Dermis microvascular lymphatic vessel endothelial cell (primary cell): ENCODE data around the gene NUMBL. TPM values are rescaled to one million over a fixed set of nuclear protein-coding genes. Genes with fewer than 3 reads are reported as not detected.
"Not testable (repeated sequence)": the region's sequence is repeated elsewhere in the genome, so short reads cannot be mapped to it uniquely, and the experiment has no call there.

Source experiments
- DNase-seq, 2 donors: peaks; one replicate each; pipeline versions ENCODE4 v3.0.0 to v3.0.0-alpha.2; 2010; ENCODE audit warnings: low read depth in 2 of 2
- total RNA-seq: library from RNA; depleted of rRNA; stranded (reverse); fragments of >200 nt; gene quantifications from 2 replicates; pipeline ENCODE4 v1.2.1, GENCODE V29; 2014

NUMBL gene
- total RNA-seq, 1 donor from 2014 or later = 6.8 TPM

DNA sequence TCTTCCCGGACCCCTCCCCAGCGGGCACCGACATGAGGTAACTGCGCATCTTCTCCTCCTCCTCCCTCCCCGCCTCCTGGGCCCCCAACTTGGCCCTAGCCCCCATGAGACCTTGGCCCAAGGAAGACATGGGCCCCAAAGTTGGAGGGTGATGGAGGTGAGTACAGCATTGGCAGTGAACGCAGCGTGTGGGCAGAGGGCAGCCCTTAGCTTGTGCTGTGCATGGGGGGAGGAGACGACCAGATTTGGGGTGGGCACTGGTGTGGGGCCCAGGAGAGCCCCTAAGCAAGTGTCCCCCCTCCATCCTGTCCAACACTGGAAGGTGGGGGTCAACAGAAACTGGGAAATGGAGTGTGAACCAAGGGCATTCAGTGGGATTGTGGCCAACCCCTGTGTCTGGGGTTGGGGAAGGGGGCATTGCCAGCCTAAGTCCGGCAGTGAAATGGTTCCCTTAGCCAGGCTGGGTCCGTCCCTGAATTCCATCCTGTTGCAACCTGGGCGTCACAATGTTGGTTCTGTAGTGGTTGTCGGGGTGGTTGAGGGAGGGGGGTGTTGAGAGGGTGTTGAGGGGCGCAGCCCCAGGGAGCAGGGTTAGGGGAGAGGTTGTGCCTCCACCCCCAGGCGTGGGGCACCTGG lies 23.5 kb downstream of the NUMBL start:
- no peak for DNase-seq

DNA sequence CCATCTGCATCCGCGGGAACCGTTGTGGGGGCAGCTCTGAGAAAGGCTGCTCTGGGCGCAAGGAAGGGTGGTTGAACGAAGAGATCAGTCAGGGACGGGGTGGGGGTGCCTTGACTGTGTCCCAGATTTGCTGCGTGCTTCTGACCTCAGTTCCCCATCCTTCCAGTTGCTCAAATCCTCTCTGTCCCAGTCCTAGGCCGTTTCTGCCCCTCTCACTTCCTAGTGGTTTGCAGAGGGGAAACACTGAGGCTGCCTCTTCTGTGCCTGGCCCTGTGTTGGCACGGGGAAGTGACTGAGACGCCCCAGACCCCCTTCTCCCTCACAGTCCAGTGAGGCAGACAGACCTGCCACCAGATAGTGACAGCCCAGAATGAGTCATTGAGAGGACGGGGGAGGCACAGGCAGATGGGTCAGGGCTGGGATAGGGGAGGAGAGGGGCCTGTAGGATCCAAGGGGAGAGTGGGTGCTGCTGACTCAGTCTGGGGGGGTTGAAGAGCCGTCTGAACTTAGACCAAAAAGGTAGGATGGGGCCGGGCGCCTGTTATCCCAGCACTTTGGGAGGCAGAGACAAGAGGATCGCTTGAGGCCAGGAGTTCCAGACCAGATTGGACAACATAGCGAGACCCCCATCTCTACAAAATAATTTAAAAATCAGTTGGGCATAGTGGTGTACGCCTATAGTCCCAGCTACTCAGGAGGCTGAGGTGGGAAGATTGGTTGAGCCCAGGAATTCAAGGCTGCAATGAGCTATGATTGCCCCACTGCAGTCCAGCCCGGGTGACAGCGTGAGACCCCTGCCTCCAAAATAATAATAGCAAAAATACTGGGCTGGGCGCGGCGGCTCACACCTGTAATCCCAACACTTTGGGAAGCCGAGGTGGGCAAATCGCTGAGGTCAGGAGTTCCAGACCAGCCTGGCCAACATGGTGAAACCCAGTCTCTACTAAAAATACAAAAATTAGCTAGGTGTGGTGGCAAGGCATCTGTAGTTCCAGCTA lies 26.5 kb downstream of the NUMBL start:
- DNase-seq = peak in 1 of 2 donors; percentile 23

DNA sequence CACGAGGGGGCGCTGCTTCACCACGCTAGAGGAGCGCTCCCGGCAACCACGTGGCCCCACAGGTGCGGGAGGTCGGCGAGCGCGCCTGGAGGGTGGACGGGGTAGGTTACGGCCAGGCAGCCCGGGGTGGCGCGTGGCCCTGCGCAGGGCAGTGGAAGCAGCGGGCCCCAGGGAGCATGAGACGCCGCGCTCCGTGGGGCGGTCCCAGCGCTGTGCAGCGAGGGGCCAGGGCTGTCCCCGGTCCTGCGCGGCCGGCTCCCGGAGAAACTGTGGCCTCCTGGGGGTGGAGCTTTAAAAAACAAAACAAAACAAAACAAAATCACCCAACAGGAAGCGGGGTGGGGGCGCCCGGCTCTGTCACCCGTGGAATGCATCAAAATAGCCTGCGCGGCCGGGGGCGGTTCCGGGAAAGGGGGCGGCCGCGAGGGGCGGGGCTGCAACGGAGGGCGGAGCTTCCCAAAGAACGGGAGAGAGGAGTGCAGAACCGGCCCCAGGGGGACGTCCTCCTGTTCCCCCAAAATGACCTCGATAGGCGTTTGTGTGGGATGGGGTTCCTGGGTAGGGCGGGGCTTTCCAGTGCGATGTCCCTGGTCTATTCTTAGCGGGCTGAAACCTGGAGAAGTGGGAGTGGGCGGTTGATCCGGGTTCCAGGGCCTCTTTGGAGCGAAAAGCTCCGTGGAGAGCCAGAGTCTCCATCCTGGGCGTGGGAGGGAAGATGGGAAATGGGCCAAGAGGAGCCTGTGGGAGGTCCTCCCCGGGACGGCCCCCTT lies 27.3 kb downstream of the NUMBL start:
- peak; percentile 51 to 83 for DNase-seq

DNA sequence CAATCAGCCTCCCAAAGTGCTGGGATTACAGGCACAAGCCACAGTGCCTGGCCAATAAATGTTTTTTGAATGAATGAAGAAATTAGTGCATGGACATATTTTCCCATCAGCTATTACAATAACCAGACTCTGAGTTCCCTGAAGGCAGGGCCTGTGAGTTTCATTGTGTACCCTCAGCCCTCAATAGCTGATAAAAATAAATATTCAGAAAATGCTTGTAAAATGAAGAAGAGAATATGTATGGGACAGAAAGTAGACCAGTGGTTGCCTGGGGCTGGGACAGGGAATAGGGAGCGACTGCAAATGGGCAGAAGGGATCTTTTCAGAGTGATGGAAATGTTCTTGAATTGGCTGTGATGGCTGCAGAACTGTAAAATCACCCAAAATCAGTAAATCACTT lies 28.8 kb downstream of the NUMBL start:
- no peak for DNase-seq

DNA sequence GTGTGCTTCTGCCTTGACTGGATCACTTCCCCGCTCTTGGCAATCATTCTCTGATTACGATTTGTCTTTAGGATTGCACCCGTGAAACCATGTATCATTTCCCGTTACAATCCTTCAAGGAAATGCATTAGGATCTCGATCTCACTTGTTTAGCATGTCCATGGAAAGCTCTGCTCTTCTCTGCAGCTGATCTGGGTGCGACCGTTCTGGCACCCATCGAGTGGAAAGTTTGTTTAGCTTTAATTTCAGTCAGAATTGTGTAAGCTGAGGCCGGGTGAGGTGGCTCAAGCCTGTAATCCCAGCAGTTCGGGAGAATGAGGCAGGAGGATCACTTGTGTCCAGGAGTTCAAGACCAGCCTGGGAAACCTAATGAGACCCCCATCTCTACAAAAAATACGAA lies 30.9 kb downstream of the NUMBL start:
- no peak for DNase-seq

DNA sequence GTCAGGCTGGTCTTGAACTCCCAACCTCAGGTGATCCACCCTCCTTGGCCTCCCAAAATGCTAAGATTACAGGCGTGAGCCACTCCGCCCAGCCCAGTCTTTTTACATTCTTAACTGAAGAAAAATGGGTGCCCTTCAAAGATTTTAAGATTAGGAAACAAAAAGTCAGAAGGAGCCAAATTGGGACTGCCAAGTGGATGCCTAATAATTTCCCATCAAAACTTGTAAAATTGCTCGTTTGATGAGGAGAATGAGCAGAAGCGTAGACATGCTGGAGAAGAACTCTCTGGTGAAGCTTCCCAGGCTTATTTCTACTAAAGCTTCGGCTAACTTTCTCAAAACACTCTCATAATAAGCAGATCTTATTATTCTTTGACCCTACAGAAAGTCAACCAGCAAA lies 31.3 kb downstream of the NUMBL start:
- DNase-seq = no peak

DNA sequence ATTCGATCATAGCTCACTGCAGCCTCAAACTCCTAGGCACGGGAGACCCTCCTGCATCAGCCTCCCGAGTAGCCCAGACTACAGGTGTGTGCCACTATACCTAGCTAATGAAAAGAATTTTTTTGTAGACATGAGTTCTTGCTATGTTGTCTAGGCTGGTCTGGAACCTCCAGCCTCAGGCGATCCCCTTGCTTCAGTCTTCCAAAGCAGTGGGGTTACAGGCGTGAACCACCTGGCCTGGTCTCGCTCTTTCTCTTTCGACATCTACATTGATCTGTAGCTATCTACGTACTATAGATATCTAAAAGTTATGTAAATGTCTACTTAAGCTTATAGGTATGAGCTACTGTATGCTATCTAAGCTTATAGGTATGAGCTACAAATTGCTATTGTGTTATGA lies 32.4 kb downstream of the NUMBL start:
- no peak for DNase-seq

DNA sequence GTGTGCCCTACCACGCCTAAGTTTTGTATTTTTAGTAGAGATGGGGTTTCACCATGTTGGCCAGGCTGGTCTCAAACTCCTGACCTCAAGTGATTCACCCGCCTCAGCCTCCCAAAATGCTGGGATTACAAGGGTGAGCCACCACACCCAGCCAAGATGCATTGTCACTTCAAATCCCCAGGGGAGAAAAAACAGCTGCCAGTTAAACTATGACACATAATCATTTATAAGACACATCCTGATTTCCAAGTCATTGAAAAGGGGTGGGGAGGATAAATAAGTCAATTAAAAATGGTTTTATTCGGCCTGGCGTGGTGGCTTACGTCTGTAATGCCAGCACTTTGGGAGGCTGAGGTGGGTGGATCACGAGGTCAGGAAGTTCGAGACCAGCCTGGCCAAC lies 34.8 kb downstream of the NUMBL start:
- not testable (repeated sequence) for DNase-seq

DNA sequence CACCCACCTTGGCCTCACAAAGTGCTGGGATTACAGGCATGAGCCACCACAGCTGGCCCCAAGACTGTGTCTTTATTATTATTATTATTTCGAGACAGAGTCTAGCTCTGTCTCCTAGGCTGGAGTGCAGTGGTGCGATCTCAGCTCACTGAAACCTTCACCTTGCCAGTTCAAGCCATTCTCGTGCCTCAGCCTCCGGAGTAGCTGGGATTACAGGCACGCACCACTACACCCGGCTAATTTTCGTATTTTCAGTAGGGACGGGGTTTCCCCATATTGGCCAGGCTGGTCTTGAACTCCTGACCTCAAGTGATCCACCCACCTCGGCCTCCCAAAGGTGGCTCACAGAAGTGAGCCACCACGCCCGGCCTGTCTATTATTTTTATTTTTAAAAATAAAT lies 38.1 kb downstream of the NUMBL start:
- not testable (repeated sequence) for DNase-seq

DNA sequence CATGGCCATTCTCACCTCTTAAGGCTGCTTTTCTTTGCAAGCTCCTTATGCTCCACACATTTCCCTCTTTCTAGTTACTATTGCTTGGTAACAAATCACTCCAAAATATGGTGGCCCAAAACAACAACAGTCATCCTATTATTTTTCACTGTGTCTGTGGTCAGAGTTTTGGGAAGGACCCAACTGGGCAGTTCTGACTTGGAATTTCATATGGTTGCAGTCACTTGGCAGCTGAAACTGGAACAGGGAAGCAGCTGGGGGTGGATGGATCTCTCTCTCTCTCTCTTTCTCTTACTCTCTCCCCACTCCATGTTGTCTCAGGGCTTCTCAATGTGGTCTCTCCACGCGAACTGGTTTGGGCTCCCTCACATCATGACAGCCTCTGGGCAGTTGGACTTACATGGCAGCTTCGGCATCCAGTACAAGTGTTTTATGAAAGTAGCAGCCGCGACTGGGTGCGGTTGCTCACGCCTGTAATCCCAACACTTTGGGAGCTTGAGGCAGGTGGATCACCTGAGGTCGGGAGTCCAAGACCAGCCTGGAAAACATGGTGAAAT lies 39.6 kb downstream of the NUMBL start:
- no peak for DNase-seq

DNA sequence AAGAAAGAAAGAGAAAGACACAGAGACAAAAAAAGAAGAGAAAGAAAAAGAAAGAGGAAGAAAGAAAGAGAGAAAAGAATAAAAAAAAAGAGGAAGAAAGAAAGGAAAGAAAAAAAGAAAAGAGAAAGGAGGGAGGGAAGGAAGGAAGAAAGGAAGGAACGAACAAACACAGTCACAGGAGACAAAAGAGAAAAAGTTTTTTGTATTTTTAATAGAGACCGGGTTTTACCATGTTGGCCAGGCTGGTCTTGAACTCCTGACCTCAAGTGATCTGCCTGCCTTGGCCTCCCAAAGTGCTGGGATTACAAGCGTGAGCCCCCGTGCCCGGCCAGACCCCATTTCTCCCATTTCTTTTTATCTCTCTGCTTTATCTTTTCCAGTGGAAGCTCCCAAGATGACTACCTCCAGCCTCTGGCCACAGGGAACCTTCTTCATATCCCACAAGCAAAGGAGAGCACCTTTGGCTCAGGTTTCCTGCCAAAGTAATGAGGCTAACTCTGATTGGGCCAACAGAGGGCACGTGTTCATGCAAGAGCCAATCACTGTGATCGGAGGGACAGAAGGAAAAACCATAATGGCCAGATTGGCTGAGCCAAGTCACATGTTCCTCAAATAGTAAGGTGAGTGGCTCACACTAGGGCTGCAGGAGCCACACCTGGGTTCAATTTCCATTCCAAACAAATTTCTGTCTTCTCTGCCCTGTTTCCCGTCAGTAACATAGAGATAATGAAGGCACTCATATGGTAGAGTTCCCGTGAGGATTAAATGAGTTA lies 40.4 kb downstream of the NUMBL start:
- DNase-seq = not testable (repeated sequence)

DNA sequence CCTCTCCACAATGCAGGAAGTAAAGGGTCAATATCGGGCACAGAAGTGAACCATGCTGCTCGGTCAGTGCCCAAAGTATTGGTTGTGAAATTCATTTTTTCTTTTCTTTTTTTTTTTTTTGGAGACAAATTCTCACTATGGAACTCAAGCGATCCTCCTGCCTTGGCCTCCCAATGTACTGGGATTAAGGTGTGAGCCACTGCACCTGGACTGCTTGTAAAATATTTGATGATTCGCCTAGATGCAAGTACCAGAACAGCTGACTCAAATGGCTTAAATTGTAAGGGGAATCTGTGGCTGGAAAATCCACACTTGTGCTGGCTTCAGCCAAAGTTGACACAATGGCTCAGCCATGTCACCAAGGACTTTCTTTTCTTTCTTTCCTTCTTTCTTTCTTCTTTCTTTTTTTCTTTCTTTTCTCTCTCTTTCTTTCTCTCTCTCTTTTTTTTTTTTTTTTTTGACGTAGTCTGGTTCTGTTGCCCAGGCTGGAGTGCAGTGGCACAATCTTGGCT lies 43.7 kb downstream of the NUMBL start:
- no peak for DNase-seq

DNA sequence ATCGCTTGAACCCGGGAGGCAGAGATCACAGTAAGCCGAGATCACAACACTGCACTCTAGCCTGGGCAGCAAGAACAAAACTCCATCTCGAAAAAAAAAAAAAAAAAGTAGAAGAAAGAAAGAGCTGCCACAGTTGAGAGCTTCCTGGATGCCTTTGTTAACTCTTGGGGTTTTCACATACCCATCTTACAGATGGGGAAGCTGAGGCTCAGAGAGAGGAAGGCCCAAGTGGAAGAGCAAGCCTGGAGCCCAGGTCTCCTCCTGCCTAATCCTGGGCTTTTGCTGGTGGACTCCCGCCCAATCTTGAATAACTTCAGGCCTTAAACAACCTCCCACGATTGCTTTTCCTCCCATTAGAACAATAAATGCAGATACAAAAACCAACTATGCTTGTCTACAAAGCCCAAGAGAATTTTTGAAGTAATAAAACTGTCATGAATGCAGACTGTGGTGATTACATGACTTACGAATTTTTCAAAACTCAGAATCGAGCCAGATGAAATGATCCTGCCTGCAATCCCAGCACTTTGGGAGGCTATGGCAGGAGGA lies 47.6 kb downstream of the NUMBL start:
- DNase-seq = no peak

DNA sequence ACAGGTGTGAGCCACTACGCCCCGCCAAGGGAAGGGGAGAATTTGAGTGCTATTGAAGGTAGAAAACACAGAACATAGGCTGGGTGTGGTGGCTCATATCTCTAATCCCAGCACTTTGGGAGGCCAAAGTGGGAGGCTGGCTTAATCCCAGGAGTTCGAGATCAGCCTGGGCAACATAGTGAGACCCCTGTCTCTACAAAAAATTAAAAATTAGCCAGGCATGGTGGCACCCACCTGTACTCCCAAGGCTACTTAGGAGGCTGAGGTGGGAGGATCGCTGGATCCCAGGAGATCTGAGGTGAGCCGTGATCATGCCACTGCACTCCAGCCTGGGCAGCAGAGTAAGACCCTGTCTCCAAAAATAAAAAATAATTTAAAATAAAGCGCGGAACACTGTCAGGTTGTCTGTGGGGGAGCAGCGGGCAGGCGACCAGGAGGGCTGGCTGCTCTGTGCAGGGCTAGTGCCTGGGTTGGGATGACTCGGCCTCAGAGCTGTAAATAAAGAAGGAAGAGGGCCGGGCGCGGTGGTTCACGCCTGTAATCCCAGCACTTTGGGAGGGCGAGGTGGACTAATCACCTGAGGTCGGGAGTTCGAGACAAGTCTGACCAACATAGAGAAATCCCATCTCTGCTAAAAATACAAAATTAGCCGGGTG lies 48.3 kb downstream of the NUMBL start:
- DNase-seq = no peak

DNA sequence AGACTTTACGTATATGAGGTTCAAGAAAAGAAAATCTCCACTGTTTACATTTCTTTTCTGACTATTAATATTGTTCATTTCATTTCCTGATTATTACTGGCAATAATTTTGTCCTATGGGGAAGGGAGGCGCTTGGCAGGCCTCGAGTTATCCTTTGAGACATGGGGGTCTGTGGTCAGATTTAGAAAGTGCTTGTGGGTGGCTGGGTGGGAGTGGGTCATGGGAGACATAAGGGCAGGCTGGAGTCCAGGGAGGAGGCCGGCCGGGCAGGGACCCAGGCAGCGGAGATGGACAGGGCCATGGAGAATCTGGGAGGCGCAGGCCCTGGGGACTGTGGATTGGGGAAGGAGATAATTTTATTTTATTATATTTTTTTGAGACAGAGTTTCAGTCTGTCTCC lies 49.2 kb downstream of the NUMBL start:
- no peak for DNase-seq

DNA sequence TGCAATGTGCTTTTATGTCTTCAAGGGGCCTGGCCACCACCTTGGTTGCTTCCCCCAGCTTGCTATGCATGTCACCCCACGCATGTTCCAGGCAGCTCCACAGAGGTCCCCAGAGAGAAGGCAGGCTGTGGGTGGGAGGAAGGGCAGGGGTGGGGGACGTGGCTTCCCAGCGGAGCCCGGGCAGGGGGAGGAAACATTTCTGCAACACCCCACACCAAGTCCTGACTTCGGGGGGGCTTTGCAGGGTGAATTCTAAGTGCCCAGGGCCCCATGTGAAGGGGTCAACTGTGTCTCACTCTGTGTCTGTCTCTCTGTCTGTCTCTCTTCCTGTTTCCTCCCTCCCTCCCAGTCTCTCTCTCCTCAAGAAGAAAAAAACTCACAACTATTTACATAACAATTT lies 49.7 kb downstream of the NUMBL start:
- DNase-seq = peak in 1 of 2 donors; percentile 22

DNA sequence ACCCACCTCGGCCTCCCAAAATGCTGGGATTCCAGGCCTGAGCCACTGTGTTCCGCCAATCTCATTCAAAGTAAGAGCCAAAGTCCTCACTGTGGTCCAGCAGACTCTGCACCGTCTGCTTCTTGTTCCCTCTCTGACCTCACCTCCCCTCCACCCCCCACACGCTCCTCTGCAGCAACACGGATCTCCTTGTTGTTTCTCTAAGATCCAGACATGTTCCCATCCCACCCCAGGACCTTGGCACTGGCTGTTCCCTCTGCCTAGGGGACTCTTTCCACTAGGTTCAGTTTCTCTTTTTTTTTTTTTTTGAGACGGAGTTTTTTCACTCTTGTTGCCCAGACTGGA lies 50.8 kb downstream of the NUMBL start:
- no peak for DNase-seq

DNA sequence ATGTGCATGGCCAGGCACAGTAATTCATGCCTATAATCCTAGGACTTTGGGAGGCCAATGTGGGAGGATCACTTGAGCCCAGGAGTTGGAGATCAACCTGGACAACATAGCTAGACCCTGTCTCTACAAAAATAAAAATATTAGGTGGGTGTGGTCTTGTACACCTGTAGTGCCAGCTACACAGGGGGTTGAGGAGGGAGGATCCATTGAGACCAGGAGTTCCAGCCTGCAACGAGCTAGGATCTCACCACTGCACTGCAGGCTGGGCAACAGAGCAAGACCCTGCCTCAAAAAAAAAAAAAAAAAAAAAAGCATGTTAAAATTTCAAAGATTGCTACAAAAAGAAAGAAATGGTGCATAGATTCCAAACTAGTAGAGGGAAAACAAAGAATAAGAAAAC lies 52.1 kb downstream of the NUMBL start:
- no peak for DNase-seq

DNA sequence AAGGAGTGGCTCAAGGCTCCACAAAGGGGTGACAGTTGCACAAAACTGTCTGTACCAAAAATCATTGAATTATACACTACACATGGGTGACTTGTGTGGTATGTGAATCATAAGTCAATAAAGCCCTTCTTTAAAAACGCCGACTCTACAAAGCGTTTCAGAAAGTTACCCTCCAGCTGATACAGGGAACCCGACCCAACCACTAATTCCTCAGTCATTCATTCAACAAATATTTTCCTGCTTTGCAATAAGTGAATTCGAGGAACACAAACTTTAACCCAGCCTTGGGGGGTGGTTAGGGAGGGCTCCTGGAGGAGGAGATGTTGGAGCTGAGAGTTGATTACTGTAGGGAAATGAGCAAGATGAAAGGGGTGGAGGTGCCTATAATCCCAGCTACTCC lies 57.2 kb downstream of the NUMBL start:
- DNase-seq = no peak
